Smooth muscle cell (in vitro differentiated cells): Measurements from ENCODE around the gene VPS26A. TPM values are rescaled to one million over a fixed set of nuclear protein-coding genes. Genes with fewer than 3 reads are reported as not detected.

Experiments used
- DNase-seq: peaks from one replicate; lab custom pipeline; 2025; ENCODE audit not compliant: unreplicated experiment; lab: John Stamatoyannopoulos, UW
- H2AFZ ChIP-seq: fragments of 200-600 bp; sonication (generic); 2 replicates; pipeline ENCODE4 v1.6.0; 2016; ENCODE audit warnings: antibody characterized with exemption, low read depth, mild to moderate bottlenecking
- H3F3A ChIP-seq: fragments of 200-600 bp; sonication (generic); 2 replicates; pipeline ENCODE4 v1.6.0; 2017; ENCODE audit warnings: antibody characterized with exemption, low read depth
- H3K27ac ChIP-seq: fragments of 200-600 bp; sonication (generic); 2 replicates; pipeline ENCODE4 v1.5.1; 2016; ENCODE audit warnings: low read depth, mild to moderate bottlenecking
- H3K27me3 ChIP-seq: fragments of 200-600 bp; sonication (generic); 2 replicates; pipeline ENCODE4 v1.6.1; 2016; ENCODE audit warnings: low read depth, mild to moderate bottlenecking
- H3K36me3 ChIP-seq: fragments of 200-600 bp; sonication (generic); 2 replicates; pipeline ENCODE4 v1.5.1; 2016; ENCODE audit warnings: low read depth
- H3K4me1 ChIP-seq: fragments of 200-600 bp; sonication (generic); 2 replicates; pipeline ENCODE4 v1.5.1; 2016; ENCODE audit warnings: low read depth
- H3K4me2 ChIP-seq: fragments of 200-600 bp; sonication (generic); 2 replicates; pipeline ENCODE4 v1.6.0; 2016; ENCODE audit warnings: mild to moderate bottlenecking
- H3K4me3 ChIP-seq: fragments of 200-600 bp; sonication (generic); 2 replicates; pipeline ENCODE4 v1.5.1; 2016; ENCODE audit warnings: mild to moderate bottlenecking
- H3K79me2 ChIP-seq: fragments of 200-600 bp; sonication (generic); 2 replicates; pipeline ENCODE4 v1.6.0; 2016; ENCODE audit warnings: low read depth, mild to moderate bottlenecking
- H3K9ac ChIP-seq: fragments of 200-600 bp; sonication (generic); 2 replicates; pipeline ENCODE4 v1.6.0; 2016; ENCODE audit warnings: low read depth
- H3K9me3 ChIP-seq: fragments of 200-600 bp; sonication (generic); replicated peaks from 2 replicates; pipeline ENCODE4 v1.5.1; 2016; ENCODE audit warnings: low read depth
- H4K20me1 ChIP-seq: fragments of 200-600 bp; sonication (generic); 2 replicates; pipeline ENCODE4 v1.6.0; 2016; ENCODE audit warnings: low read depth
- WGBS: methylation state at CpG from one replicate; pipeline ENCODE4 v1.1.7; 2016; ENCODE audit warnings: low lambda C conversion rate; 5-methylcytosine and 5-hydroxymethylcytosine counted together
- polyA plus RNA-seq: library from polyadenylated mRNA; unstranded; fragments of >200 nt; fragmentation: Nextera tagmentation; extraction: Ambion mirVana; gene quantifications from 2 replicates; pipeline ENCODE4 v1.2.1, GENCODE V29; 2016
- small RNA-seq: library from RNA; depleted of rRNA; stranded (forward); fragments of <200 nt; gene quantifications from one replicate; pipeline ENCODE3, GENCODE V24; 2014
- total RNA-seq: library from RNA; depleted of rRNA; stranded (reverse); fragments of >200 nt; gene quantifications from 2 replicates; pipeline ENCODE4 v1.2.3, GENCODE V29; 2014
- TF ChIP-seq, protein P1 (sequence below): fragments of 200-600 bp; sonication (generic); IDR thresholded peaks from 2 replicates; pipeline ENCODE4 v1.5.1; 2017; ENCODE audit warnings: borderline replicate concordance, mild to moderate bottlenecking, antibody characterized with exemption; ENCODE audit not compliant: insufficient read depth, poor library complexity, severe bottlenecking

VPS26A gene
- total and polyA plus RNA-seq, 2 experiments from 2014 or later, result 28.3 to 36.8 TPM

- Histone ChIP-seq H3K4me3 (peak overlapping the region; percentile 24), H2AFZ (no peak overlapping the region), H3K4me1 (no peaks in the 10 kb centered on the region), H3K9ac (no peak overlapping the region), H3K79me2 (no peaks in the 10 kb centered on the region), H3K27ac (no peak overlapping the region), H3K36me3 (no peaks in the 10 kb centered on the region), H3K4me2 (no peak overlapping the region), H3K27me3 (no peaks in the 10 kb centered on the region), H4K20me1 (no peaks in the 10 kb centered on the region), H3F3A (no peaks in the 10 kb centered on the region), H3K9me3 (no peaks in the 10 kb centered on the region)
- TF ChIP-seq, protein P1, sequence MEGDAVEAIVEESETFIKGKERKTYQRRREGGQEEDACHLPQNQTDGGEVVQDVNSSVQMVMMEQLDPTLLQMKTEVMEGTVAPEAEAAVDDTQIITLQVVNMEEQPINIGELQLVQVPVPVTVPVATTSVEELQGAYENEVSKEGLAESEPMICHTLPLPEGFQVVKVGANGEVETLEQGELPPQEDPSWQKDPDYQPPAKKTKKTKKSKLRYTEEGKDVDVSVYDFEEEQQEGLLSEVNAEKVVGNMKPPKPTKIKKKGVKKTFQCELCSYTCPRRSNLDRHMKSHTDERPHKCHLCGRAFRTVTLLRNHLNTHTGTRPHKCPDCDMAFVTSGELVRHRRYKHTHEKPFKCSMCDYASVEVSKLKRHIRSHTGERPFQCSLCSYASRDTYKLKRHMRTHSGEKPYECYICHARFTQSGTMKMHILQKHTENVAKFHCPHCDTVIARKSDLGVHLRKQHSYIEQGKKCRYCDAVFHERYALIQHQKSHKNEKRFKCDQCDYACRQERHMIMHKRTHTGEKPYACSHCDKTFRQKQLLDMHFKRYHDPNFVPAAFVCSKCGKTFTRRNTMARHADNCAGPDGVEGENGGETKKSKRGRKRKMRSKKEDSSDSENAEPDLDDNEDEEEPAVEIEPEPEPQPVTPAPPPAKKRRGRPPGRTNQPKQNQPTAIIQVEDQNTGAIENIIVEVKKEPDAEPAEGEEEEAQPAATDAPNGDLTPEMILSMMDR, result no peak
- WGBS, result 93% methylated on average over 9 of the region's 9 CpGs
- DNase-seq, result no peak
Measured at GRCh38 chr10:69220507-69220906, 96.5 kb downstream of the VPS26A start.

Small RNAs within 50 kb of the gene (small RNA-seq; reads per million reads assigned to genes)
- gene RF00017, result not detected

Other genes with a start within 250 kb of the VPS26A start
- 42.9 and 70.2 TPM in 2 replicates for gene DDX50, start 222.9 kb upstream of the VPS26A start, total RNA-seq
- gene DDX50, start 222.9 kb upstream of the VPS26A start, polyA plus RNA-seq, result 35.9 and 38.5 TPM in 2 replicates
- gene DDX21, start 168.0 kb upstream of the VPS26A start, total RNA-seq, result 47.7 and 52.3 TPM in 2 replicates
- 9.9 and 11.0 TPM in 2 replicates for gene DDX21, start 168.0 kb upstream of the VPS26A start, polyA plus RNA-seq
- 51.8 and 55.1 TPM in 2 replicates for gene KIFBP, start 135.4 kb upstream of the VPS26A start, total RNA-seq
- 37.6 and 38.0 TPM in 2 replicates for gene KIFBP, start 135.4 kb upstream of the VPS26A start, polyA plus RNA-seq
- gene SRGN, start 36.1 kb upstream of the VPS26A start, total RNA-seq, result not detected in 2 replicates
- gene SRGN, start 36.1 kb upstream of the VPS26A start, polyA plus RNA-seq, result not detected in 2 replicates
- 21.3 and 32.6 TPM in 2 replicates for gene SUPV3L1, start 56.1 kb downstream of the VPS26A start, total RNA-seq
- gene SUPV3L1, start 56.1 kb downstream of the VPS26A start, polyA plus RNA-seq, result 20.1 and 21.0 TPM in 2 replicates
- gene HKDC1, start 96.2 kb downstream of the VPS26A start, total RNA-seq, result 0.09 TPM in 1 of 2 replicates, not detected in the other
- 0.27 TPM in 1 of 2 replicates, not detected in the other for gene HKDC1, start 96.2 kb downstream of the VPS26A start, polyA plus RNA-seq
- gene HK1, start 154.3 kb downstream of the VPS26A start, total RNA-seq, result 62.7 and 67.6 TPM in 2 replicates
- gene HK1, start 154.3 kb downstream of the VPS26A start, polyA plus RNA-seq, result 123 and 134 TPM in 2 replicates